Hepatocyte (in vitro differentiated cells): ENCODE data around the gene PRDM7.

ENCODE experiments used
- EZH2 ChIP-seq: fragments of 200-600 bp; sonication (generic); IDR thresholded peaks from 2 replicates; pipeline ENCODE4 v1.6.1; 2016; ENCODE audit warnings: antibody characterized with exemption, mild to moderate bottlenecking, borderline replicate concordance
- EZH2phosphoT487 ChIP-seq: fragments of 200-600 bp; sonication (generic); IDR thresholded peaks from one replicate; pipeline ENCODE4 v1.6.1; 2018; ENCODE audit warnings: antibody characterized with exemption, mild to moderate bottlenecking, low read depth, moderate library complexity; ENCODE audit not compliant: unreplicated experiment, severe bottlenecking
- TF ChIP-seq, protein P1 (sequence below): fragments of 200-600 bp; sonication (generic); IDR thresholded peaks from 2 replicates; pipeline ENCODE4 v1.5.1; 2016; ENCODE audit warnings: antibody characterized with exemption, mild to moderate bottlenecking; ENCODE audit not compliant: poor library complexity

DNA sequence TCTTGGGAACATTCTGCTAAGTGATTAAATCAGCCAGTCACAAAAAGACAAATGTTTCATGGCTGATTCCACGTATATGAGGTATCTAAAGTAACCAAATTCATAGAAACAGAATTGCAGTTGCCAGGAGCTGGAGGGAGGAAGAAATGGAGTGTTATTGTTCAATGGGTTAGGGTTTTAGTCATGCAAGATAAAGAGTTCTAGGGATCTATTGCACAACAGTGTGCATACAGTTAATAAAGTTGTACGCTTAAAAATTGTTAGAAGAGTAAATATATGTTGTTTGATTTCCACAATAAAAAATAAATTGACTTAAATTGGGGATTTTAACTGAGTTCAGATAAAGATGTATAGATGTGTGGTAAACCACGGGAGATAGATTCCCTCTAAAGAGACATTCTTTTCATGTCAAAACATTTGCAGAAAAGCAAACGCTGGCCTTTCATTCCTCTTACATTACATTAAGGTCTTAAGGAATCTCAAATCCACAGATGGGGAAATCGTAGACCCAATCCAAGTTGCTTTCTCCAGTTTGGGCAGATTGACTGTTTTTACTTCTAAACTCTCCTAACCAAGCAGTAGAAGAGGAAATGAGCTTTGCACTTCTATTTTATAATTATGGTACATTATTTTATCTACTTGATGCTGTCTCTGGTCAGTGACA lies 4.6 kb downstream of the PRDM7 start:
- TF ChIP-seq, protein P1, sequence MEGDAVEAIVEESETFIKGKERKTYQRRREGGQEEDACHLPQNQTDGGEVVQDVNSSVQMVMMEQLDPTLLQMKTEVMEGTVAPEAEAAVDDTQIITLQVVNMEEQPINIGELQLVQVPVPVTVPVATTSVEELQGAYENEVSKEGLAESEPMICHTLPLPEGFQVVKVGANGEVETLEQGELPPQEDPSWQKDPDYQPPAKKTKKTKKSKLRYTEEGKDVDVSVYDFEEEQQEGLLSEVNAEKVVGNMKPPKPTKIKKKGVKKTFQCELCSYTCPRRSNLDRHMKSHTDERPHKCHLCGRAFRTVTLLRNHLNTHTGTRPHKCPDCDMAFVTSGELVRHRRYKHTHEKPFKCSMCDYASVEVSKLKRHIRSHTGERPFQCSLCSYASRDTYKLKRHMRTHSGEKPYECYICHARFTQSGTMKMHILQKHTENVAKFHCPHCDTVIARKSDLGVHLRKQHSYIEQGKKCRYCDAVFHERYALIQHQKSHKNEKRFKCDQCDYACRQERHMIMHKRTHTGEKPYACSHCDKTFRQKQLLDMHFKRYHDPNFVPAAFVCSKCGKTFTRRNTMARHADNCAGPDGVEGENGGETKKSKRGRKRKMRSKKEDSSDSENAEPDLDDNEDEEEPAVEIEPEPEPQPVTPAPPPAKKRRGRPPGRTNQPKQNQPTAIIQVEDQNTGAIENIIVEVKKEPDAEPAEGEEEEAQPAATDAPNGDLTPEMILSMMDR = no peak
- no peak for TF ChIP-seq EZH2
- no peak for TF ChIP-seq EZH2phosphoT487
